Stimulated activated CD8-positive, alpha-beta memory T cell treated with anti-CD3 and anti-CD28 coated beads, Interleukin-4, amount 100 ng/mL, for 4 hours (primary cell): ENCODE measurements around the gene RHOC.

ENCODE experiments used
- DNase-seq, 2 donors: peaks; one replicate each; pipeline ENCODE4 v3.0.0-alpha.2; 2020; ENCODE audit warnings: low read depth in 2 of 2, low spot score in 1 of 2

The RHOC gene

DNA sequence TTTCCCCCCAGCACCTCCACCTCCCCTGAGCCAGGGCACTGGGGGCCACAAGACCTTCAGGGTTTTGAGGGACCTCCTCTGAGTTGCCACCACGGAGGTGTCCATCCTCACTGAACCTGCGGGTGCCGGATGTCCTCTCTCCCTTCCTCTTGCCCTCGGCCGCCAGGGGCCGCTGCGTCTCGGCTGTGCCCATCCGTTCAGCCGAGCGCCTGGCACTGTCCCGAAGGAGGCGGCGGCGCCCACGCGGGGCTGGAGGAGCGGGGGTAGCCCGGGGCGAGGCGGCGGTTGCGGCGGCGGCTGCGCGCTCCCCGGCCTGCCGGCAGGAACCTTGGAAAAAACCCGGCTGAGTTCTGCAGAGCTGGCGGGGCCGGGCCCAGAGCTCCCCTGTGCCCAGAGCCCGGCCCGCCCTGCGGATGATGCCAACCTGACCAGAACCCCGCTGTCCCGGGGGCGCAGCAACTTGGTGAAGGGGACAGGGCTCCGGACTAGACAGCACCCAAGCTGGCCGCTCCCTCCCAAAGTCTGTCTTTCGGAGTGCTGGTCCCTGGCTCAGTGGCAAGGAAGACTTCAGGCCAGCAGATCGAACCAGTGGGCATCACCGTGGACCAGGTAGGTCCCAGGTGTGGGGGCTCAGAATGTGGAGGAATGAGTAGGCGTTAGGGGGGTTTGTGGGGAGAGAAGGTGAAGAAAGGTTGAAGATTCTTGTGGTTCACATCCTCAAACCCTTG lies 11.9 kb upstream of the RHOC start:
- DNase-seq, result no peak

DNA sequence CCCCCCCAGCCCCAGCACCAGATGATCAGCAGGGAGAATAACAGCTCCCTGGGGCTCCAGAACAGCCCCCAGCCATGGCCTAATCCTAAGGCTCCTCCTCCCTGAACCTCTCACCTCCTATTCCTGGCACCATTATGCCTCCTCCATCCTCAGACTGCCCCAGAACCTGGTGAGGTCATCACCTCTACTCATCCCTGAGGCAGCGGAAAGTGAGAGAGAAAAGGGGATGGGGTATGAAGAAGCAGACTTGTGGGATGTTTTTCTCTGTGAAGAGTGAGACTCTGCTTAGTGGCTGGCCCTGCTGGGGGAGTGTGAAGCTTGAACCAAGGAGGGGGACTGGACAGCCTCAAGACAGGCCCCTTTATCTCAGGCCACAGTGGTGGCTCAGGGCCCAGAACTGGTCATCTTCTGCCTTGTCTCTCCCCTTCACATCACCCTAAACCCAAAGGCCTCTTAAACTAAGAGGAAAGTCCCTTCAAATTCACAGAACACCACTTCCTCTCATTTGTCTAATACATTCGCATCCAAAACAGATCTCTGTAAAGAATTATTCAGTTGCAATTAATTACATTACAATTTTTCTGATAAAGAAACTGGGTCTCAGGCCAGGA lies 10.4 kb upstream of the RHOC start:
- DNase-seq, result no peak

DNA sequence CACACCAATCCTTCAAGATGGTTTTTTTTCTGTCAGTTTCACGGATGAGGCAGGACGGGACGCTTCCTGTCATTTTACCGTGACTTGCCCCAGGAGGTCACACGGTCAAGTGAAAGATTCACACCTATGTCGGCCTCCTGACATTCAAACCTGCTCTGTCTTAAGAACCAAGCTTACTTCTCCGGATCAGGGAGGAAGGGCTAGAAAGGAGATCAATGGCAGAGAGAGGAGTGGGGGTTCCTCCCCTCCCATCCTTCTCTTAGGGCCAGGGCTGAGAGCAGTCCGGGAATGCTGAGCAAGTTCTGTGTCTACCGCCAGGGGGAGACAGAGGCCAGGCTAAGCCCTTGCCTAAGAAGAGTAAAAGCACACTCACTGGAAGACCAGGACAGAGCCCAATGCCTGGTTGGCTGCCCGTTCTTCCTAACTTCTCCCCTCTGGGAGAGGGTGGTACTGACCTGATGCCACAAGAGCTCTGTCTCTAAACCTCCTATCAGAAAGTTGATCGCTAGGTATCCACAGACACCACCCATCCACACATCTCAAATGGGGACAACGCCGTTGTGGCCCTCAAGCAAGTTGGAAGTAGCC lies 9.3 kb upstream of the RHOC start:
- peak; percentile 62 to 68 for DNase-seq

DNA sequence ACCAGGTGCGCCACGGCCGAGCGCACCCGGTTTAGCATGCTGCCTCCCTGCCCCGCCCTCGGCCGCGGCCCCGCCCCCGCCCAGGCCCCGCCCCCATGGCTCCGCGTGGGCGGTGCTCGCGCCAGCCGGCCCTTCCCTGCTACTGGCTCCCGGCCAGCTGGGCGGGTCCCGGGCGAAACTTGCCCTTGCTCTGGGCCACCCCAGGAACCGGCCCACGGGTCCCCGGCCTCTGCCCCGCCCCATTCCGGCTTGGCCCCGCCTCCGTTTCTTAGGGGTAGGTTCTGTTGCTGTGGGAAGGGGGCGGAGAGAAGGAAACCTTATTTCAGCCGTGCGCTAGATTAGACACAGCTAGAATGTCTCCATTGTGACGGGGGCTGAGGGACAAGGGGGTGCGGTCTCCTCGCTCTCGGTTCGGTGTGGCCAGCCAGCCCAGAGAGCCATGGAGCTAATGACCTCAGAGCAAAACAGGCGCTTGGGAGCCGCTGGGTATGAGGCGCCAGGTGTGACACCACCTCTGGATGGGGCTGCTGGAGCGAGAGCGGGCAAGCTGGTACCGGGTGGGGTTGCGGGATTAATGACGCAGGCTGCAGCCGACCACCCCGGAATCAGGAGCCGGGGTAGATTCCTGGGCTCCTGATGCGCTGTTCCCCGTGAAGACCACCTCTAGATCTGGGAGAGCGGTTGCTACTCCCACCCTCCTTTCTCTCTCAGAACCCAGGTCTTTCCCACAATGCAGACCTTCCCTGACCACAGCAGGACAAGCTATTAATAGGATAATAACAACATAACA lies 8.5 kb upstream of the RHOC start, which contains the start of gene PPM1J:
Gene PPM1J, minus strand, starts transcription at position 69 of the 790 bp plus-strand sequence. Its CDS starts 31 bp downstream, at position 38.
- DNase-seq, result peak; percentile 94 to 95

DNA sequence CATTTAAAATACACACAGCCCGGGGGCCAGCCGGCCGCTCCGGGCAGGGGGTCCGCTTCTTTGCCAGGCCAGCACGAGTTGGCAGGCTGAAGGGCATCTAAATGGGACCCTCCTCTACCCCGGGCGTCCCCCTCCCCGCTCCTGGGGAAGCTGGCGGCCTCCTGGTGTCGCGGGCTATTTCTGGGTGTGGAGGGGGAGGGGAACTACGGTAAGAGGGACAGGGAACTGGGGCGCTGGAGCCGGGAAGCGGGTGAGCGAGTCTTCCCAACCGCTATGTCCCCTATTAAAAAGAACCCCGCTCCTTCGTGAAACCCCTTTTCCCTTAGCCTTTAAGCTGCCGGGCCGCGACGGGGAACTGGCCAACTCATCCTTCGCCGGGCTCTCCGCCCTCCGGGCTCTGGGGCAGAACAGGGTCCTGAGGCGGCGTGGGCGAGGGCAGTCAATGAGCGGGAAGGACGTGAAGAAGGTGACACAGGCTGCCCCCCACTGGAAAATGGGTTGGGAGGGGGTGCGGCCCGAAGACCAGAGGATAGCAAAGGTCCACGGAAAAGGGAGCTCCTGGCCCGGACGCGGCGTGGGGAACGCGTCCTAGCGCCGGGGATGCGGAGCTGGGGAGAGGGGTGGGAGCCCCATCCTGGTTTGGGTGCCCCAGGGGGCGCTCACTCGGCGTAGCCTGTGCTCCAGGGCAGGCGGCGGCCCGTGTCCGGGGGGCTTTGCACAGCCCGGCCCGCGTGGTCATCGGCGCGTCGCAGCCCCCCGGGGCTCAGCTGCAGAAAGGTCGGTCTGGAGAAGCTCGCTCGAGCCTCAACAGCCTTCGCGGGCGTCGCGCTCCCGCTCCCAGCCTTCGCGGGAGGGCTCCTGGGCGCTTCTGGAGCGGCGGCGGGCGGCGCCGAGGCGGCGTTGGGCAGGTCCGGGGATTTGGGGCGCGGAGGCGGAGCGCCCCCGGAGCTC lies 7.7 kb upstream of the RHOC start:
- no peak for DNase-seq

DNA sequence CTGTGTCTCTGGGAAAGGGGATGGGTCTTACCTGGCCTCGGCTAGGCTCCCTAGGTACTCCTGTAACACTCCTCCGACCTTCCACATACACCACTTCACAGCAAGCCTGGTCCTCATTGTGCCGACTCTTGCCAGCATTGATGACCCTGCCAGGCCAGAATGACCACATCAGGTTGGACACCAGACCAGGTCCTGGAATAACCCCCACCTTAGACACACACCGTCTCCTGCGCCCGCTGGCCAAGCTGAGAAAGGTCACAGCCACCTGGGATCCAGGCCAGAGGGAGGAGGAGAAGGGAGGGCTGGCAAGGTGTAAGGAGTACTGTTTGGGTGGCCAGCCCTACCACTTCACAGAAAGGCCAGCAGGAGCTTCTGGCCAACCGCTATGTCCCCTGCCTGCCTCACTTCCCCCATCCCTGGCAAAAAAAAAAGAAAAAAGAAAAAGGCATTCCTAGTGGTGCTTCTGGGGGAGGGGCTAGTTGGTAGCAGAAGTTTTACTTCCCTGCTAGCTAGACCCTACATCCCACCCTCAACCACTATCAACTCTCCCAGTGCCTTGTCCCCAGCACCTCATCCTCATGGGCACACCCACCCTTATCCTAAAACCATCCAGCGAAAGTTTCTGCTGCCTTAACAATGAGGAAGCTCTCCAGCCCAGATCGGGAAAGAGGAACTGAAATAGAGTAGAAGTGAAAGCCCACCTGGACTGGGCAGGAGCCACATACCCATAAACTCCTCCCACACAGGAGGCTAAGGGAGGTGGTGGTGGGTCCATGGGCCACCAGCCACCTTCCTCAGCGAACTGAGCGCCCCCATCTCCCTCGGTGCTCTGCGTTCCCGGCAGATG lies 6.8 kb upstream of the RHOC start:
- DNase-seq, result no peak

DNA sequence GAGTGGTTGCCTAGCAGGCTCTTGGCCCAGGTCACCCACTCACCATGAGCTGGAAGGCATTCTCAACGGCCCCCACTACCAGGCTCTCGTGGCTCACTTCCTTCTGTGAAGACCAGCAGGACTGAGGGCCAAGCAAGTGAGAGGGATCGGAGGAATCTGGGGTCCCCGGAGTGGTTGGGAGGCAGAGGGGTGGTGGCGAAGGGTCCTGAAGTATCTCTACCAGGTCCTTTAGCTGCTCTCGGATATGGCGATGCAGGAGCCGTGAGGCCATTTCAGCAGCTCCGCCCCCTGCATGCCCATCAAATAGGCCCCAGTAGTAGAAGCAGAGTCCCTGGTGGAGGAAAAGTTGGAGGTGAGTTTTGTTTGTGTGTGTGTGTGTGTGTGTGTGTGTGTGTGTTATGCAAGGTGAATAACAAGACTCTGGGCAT lies 5.8 kb upstream of the RHOC start:
- no peak for DNase-seq

DNA sequence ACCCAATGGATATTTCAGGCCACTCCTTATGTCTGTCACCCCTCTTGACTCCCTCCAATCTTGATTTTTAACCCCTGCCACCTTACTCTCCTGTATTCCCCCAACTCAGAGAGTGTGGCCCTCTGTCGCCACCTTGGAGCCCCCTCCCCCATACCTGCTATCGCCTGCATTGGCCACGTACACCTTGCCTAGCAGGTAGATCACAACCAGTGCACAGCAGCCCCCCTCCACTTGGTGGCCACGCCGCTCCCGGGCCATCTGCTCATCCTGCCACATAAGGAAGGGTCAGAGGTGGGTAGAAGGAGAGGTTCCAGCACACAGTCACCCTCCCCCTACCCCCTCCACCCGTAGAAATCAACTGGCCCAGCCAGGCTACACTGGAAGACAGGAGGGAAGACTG lies 5.3 kb upstream of the RHOC start:
- DNase-seq, result no peak

DNA sequence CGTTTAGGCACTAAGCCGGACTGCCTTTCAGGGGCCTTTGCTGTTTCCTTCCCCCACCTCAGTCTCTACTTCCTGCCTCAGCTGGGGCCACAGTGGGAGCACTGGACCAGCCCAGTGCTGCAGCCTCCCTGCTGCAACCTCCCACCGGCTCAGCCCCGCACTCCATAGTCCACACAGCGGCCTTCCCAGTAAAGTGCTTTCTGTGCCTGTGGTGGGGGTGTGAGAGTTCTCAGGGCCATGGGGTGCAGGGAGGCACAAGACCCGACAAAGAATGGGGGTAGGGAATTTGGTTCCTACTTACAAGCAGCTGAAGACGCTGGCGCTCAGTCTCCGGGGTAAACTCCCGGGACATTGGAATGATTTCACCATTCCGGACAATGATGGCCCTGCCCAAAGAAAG lies 4.7 kb upstream of the RHOC start:
- DNase-seq, result no peak

DNA sequence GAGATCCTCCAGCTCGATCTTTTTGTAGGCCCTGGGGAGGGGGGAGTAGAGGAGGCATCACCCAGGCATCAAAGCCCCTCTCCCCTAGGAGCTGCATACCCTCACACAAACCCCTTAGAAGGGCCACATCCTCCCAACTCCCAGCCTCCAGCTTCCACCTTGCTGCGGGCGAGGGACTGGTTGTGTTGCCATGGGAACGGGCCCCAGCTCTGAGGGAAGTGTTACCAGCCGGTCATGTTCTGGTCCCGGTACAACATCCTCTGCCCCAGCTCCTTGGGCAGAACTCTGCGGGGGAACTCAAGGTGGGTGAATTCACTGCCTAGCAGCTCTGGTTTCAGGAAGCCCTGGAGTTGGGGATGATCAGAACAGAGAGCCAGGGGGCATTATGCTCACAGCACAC lies 4.1 kb upstream of the RHOC start:
- no peak for DNase-seq

DNA sequence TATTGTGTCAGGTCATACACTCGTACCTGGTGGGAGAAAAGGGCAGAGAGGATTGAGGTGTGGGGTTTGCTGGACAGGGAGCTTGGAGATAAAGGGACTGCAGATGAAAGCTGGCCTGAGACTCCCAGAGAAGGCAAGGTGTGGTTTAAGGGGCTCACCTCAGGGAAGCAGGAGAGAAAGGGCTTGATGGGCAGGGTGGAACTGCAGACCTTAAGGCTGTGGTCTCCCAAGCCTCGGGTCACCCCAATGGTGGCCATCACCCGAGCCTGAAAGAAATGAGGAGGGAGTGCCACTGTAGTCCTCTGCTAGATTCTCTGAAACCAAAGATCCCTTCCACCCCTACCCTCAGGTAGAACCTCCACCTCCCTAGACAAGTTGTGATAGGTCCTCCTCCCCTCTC lies 3.7 kb upstream of the RHOC start:
- DNase-seq, result no peak

DNA sequence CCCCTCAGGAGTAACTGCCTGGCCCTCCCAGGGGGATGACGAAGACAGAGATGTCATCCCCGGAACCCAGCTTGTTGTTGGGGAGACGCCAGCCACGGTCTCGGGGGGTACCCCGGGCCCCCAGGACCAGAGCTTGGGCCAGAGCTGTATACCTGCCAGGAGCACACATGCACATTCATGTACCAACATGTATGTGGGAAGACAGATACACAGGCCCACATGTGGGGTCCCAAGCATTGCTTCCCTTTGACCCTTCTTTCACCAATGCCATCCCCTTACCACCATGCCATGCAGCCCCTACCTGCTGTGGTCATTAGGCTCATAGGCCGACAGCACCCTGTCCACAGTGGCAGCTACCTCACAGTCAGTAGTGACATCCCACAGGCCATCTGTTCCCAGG lies 3.2 kb upstream of the RHOC start:
- DNase-seq, result no peak

DNA sequence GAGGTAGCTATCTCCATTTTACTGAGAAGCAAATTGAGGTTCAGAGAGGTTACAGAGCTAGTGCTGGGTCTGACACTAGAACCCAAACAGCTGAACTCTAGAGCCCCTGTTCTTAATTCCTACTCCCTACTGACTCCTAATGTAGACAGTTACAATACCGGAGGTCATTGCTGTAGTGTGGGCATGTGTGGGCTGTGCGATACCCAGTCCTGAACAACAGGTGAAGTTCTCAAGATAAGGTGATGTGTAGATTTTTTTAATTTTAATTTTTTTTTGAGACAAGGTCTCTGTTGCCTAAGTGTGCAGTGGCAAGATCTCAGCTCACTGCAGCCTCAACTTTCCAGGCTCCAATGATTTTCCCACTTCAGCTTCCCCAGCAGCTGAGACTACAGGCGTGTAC lies 1.6 kb upstream of the RHOC start:
- DNase-seq, result no peak

DNA sequence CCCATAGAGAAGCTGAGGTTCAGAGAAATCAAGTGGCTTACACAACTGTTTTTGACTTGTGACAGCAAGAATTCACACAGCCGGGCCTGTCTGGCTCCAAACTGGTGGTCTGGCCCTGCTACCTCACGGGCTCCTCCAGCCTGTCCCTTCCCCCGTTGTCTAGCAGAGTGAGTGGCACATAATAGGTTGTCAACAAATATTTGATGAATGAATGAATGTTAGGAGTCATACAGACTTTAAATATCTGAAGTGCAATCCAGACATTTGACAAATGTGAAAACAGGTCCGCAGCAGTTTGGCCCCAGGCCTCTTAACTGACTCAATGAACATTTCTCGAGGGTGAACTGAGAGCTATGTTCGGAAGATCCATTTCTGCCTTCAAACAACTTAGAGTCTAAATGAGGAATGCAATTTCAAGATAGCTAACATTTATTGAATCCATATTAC lies 1.1 kb upstream of the RHOC start:
- no peak for DNase-seq

DNA sequence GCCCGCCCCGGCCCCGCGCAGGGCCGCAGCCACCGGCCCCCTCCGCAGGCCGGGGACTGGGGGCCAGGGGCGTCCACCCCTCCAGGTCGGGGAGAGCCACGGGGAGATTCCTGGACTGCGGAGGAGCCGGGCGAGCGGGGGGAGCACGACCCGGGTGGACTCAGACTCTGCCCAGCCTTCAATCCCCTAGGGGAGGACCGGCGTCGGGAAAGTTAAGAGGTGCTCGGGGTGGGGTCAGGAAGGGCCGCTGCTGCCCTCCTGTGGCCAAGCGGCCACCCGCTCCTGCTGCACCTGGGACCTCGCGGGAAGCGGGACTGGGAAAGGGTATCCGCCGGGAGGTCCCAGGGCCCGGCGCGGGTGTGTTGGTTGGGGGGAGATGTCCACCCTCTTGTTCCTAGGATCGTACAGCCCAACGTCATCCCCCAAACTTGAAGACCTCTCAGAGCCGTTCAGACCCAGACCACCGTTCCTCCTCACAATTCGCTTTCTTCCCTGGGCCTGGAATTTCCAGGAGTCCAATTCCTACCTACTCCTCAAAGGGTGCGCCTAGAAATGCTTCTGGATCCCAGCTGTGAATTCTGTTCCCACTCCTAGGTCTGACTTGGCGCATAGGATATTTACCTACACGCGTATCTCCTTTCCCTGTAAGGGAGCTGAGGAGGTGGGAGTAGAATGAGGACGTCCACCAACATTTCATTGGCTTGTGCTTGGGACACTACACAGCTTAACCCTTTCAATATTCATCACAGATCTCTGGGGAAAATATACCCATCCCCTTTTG lies 484 bp upstream of the RHOC start:
- DNase-seq, result no peak

DNA sequence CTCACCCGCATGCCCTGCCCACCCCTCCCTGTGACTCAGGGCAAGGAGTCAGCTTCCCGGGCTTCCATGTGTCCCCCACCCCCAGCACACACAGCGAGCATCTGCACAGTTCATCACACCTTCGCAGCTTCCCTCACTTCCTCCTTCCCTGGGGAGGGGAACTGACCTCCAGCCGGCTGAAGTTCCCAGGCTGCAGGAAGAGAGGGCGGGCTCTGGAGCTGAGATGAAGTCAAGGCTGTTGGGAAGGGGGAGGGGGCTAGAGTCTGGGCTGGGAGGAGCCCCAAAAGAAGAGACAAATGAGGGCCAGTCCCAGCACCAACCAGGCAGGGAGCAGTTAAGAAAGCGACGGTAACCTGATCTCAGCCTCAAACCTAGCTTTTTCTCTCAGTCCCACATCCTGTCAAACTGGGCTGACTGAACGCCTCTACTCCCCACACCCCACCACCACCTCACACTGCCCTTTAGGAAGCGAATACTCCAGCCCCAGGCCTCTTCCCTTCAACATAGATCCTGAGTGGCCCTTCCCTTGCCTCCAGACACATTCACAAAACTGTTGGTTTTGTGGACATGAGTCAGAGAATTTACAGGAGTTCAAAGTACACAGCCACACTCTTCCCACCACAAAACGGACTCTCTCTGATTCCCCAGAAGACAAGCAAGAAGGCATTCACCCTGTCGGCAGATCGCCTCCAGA lies 1.8 kb downstream of the RHOC start:
- no peak for DNase-seq

DNA sequence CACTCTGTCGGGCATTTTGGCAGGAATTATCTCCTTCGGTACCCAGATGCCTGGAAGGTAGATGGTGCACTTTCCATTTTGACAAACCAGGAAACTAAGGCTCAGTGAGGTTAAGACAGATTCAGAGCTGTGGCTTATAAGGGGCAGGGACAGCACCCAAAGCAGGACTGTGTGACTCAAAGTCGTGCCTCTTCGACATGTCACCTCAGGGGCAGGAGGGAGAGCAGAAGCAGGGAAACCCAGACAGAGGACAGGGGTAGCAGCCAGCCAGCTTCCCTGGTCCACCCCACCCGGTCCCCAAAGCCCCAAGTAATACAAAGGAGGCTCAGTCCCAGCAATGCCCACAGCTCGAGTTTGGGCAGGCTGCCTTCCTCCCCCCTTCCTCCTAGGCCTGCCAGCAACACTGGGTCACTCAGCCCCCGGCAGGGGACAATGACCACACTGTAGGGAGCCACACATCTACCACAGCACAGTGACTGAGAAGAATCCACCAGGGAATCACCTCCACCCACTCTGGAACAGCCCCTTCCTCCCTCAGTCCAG lies 2.5 kb downstream of the RHOC start:
- DNase-seq, result no peak

DNA sequence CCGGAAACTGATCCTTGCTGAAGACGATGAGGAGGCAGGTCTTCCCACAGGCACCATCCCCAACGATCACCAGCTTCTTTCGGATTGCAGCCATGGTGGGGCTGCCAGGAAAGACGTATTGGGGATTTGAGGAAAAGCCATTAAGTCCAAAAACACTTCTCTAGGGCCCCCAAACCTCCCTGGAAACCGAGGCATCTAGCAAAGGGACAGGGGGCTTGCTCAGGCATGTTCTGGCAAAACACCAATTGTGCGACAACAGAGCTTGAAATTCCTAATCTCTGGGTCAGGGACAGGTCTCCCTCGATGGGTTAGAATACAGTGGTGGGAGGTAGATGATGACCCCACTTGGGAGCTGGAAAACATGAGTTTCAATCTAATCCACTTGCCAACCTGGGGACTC lies 3.2 kb downstream of the RHOC start:
- DNase-seq, result no peak
